Endothelial cell of umbilical vein (primary cell): ENCODE data around the gene RTKN.

Experiments
- CTCF ChIP-seq, 2 donors: IDR thresholded peaks; 1 replicate in 1 of 2; 2 replicates in 1 of 2; pipeline ENCODE4 v1.5.1; 2011; ENCODE audit warnings: low read length in 2 of 2, mild to moderate bottlenecking in 2 of 2, moderate library complexity in 2 of 2, control low read depth in 1 of 2, inconsistent platforms in 1 of 2, low read depth in 1 of 2; ENCODE audit not compliant: insufficient read depth in 1 of 2; ENCODE audit errors: extremely low read depth in 1 of 2
- EZH2 ChIP-seq: IDR thresholded peaks from 2 replicates; pipeline ENCODE4 v1.6.1; 2012; ENCODE audit warnings: borderline replicate concordance, low read depth, mild to moderate bottlenecking, moderate library complexity, low read length, inconsistent platforms; ENCODE audit not compliant: severe bottlenecking
- JUN ChIP-seq: IDR thresholded peaks from 2 replicates; pipeline ENCODE4 v1.6.1; 2011; ENCODE audit warnings: borderline replicate concordance, low read depth; ENCODE audit not compliant: insufficient read length, insufficient read depth
- MAX ChIP-seq: IDR thresholded peaks from 2 replicates; pipeline ENCODE4 v1.6.1; 2011; ENCODE audit not compliant: insufficient read depth, insufficient read length
- POLR2A ChIP-seq: IDR thresholded peaks from 2 replicates; pipeline ENCODE4 v1.6.1; 2012; ENCODE audit warnings: low read depth, mild to moderate bottlenecking, control low read depth, low read length
- POLR2AphosphoS5 ChIP-seq: IDR thresholded peaks from 2 replicates; pipeline ENCODE4 v1.6.1; 2012; ENCODE audit warnings: low read depth, mild to moderate bottlenecking, control low read depth, low read length, moderate library complexity; ENCODE audit not compliant: insufficient read depth

- no peak for TF ChIP-seq EZH2
- no peak for TF ChIP-seq MAX
- no peak for TF ChIP-seq POLR2A
- no peak for TF ChIP-seq POLR2AphosphoS5
- TF ChIP-seq JUN, result no peak
- peak; percentile 42 to 53 for TF ChIP-seq CTCF (IDR thresholded peaks at IDR 0.05; ENCODE audit: extremely low read depth in 1 of 2, insufficient read depth in 1 of 2, low read depth in 1 of 2, low read length in 2 of 2)
Measured at GRCh38 chr2:74399785-74400184, 42.0 kb downstream of the RTKN start.
